GM18520 (cell line): ENCODE data around the gene TASOR2.

Source experiments
- ATAC-seq: cut with Tn5 transposase; IDR thresholded peaks from one replicate; pipeline ENCODE4 v1.9.1; 2021; ENCODE audit not compliant: unreplicated experiment

The TASOR2 gene

DNA sequence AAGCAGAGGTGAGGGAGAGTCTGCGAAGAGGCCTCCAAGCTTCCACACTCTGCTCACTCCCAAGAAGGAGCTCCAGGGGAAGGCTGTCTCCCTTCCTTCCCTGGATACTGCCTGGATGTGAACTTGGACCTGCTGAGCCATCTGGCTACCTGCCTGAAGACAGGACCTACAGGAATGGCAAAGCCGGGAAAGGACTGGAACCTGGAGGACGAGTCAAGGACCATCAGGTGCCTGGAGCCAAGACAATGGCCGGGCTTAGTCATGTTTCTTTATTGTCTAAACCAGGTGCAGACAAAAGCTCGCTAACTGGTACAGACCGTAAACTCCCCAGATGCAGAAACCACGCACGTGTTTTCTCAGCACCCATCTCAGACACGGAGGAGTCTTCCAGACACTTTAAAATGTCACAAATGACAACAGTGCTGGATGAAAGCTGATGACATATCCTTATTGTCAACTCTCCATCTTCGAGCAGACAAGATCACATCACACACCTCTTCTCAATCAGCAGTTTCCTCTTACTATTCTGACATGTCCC, 30.4 kb upstream of the TASOR2 start:
- no peak for ATAC-seq

DNA sequence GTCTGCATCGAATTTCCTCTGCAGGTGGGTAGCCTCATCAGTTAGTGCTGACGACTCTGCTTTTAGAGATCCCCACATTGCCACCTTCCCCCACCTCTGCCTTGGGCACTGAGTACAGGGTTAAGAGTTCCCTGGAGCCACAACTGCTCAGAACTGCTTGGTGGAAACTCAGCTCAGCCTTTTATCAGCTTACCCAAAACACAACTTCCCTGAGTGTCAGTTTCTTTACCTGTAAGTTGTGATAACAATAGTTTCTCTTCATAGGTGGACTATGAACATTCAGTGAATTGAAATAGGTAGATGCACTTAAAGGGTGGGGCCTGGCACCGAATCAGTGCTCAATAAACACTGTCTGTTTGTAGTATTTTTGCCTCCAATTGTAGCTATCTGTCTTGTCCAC, 29.5 kb upstream of the TASOR2 start:
- ATAC-seq: no peak

DNA sequence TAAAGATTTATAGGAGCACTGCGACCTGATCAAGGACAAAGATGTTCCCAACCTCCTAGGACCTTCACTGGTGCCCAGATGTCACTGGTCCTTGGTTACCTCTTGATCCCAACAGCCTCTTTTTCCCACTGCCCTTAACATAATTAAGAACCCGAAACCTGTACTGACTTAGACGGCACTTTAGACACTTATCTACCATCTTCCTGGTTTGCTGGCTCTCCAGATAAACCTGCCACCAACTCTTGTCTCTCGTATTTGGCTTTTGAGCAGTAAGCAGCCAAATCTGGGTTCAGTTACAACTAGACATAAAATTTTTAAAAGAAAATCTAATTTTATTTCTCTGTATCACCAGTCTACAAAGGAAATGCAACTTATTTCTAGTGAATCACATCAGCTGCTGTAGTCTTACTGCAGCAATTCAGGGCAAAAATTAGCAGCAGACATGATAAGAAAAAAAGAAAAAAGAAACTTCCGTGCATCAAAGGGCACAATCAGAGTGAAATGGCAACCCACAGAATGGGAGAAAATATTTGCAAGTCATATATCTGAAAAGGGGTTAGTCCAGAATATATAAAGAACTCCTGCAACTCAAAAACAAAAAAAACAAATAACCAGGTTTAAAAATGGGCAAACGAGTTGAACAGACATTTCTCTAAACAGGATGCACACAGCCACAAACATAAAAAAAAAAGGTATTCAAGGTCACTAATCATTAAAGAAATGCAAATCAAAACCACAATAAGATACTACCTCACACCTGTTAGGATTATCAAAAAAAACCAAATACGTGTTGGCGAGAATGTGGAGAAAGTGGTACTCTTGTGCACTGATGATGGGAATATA, 27.7 kb upstream of the TASOR2 start:
- ATAC-seq: no peak

DNA sequence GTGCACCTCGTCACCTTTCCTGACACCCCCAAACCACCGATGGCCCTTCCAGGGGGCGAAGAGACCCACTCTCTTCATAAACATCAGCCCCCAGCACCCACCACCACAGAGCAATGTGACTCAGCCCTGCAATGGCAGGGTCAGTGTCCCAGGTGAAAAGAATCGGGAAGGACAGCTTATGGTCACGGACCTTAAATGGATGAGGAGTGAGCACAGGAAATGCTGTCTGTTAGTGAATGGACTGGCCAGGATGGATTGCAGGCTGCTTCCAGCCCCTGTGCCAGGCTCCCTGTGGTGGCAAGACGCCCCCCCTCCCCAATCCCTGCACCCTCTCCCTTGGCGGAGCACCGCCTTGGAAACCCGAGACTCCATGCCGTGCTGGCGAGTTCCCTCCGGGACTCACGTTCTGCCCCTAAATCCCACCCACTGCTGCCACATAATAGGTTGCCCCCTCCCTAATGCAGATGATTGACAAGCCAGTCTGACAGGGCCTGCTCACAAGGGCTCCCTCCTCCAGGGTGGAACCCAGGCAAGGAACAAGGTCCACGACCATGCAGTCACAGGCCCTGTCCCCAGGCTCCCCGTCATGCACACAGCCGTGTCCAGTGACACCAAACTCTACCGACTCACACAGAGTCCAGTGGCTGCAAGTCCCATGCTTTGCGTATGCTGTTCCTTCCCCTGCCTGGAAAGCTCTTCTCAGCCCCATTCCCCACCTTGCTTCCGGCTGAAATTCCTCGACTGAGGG, 25.6 kb upstream of the TASOR2 start:
- no peak for ATAC-seq

DNA sequence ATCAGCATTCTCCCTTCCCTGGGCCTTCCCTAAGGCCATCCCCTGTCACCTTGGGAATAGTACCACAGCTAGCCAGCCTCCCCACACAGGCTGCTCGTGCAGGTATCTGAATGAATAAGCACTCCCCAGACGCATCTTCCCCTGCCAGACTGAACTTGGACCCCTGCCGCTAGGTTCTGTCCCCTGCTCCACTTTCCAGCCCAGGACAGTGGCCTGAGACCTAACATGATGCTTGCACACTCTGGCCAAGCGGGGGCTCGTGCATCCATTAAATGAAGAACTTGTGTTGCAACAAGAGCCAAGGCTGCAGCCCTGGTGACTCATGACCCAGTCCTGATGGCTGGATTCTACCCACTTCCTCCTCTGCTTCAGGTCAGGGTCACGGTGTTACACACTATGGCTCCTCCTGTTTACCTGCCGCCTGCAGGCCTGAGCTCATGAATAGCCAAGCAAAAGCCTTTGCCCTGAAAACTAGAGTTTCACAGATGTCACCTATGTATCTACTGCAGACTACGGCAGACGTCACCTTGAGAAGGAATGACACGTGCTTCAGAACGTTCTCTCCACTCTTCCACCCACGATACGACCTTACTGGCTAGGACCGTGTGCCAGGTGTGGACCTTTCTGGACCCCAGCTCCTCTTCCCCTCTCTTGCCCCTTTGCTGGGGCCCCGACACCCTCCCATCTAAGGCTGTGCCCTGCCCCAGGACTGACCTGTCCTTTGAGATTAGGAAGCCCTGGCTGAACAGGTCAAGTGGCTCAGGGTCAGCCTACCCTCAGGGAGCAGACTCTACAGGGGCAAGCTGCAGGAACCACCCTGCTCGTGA, 24.7 kb upstream of the TASOR2 start:
- no peak for ATAC-seq

DNA sequence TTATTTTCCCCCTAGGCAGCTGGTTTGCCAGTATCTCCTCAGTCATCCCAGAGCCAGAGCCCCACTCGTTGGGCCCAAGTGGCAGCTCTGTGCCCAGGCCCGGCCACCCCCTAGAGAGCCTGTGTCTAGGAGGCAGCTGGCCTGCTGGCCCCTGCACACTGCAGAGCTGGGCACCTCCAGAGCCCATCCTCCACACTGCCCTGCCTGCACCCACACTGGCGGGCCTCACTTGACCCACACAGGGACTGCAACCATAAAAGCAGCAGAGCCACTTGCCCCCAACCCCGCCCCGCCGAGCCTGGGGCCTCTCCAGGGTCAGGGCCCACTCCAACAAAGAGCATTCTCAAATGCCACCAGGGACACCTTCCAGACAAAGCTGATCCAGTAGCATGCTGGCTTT, 23.6 kb upstream of the TASOR2 start:
- no peak for ATAC-seq

DNA sequence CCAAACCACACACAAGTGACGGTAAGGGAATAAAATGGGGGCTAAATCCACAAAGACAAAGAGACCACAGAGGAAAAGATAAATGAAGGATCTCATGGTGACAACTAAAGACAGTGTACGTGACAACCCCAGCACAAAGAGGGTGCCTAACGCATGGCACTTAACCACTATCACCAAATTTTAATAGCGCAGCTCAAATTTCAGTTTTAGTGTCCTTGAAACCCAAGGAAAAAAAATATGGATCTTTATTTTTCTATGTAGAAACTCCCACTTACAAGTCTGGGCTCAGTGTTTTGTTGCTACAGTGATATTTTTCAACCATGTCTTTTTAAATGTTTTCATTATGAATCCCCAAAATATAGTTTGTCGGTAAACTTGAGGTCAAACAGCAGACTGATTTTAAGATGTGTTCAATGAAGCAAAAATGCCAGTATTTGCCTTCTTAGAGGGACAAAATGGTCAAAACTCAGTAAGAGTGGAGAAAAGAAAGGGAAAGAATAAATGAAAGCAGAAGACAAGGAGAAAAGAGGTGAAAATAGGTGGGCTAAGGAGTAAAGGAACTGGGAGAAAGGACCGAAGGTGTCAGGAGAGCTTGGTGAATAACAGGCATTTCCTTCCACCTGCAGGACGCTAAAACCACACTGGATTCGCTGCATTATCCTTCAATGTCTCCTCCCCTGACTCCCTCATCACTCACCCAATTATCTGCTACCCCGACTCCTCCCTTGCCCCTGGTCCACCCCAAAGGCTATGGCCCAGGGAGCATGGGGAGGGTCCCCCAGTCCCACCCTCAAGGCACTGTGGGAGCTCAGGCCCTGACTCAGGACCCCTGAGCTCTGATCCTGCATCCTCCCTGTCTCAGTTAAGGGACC, 21.7 kb upstream of the TASOR2 start:
- no peak for ATAC-seq

DNA sequence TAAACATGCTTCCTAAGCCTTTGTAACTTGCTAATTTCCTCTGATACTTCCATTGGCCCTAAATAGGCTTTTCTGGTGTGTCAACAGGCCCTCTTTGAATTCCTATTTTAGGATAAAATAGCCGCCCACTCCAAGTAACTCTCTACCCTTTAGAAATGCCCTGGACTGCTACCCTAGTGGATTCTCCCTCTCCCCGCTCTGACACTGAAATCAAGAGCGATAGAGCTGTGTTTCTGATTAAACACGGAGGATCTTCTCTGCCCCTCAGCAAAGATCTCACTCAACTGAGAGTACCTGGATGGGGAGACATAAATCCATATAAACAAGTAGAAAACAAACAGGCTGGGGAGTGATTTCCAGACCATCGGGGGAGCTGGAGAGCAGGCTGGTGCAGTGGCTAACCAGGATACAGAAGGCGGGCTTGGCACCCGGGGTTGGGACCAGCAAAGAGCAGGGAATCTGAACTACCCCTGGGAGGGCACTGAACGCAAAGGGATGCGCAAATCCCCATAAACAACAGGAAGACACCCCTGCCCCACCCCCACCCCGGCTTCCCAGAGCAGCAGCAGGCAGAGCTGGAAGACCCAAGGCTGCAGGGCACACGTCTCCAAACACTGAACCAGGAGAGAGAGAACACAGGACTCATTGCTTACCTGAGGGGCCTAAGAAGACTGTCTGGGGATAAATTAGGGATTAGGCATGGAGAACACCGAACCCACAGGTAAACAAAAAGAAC, 20.8 kb upstream of the TASOR2 start:
- ATAC-seq: no peak

DNA sequence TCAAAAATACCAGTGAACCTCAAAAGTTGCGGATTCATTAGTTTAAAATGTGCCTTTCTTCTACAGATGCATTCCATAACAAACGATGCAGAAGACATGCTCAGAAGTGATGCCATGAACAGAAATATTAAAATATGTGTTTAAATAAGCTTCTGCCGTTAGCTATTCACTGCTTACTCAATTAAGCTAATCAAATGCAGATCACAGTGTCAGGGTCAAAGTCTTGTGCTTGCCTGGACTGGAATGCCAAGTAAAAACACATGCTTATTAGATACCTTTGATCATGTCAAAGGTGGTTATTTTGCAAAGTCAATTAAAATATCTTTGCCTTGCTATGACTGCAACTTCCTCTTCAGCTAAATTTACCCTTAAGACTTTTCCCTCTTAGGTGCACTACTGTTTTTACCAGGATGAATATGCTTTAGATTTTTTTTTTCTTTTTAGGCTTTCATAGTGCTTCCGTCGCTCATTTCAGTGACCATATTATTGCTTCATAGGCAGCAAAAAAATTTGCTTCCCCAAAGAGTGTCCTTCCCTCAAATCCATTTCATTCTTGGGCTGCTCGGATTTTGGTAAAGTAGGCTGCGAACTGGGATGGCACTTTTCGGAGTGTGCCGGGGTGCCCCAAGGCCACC, 19.1 kb upstream of the TASOR2 start:
- ATAC-seq: no peak

DNA sequence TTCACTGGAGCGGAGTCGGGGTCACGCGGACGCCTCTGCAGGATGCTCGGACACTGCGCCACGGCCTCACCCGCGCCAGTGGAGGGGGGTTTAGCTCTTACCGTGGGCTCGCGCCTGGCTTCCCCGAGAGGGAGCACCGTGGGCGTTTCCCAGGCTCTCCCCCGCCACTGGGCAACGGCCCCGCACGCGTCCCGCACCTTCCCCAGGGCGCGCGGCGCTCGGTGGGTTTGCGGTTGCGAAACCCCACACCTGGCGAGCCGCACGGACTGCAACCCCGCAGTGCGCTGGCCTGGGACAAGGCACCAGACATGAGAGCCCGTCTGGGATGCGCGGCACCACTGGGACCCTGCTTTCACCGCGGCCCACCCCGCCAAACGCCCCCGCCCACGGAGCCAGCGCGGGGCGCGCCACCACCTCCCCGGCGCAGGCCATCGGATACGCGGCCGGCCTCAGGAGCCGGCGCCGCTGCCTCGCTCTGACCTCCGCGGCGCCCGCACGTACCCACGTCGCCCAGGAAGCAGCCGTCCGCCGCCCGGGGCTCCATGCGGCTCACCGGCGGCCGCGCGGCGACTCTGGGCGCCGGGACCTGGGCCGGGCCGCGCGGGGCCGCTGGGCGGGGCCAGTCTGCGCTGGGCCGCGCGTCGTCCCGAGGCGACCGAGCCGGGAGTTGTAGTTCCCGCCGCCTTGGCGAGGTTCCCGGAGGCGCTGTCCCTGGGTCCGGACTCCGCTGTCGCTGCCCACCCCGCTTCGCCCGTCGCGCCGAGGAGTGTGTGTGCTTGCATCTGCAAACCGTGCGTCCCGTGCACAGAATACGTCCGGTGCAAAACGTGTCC, 18.4 kb upstream of the TASOR2 start, which contains the start of gene ASB13:
ASB13 (minus strand) TSS at position 588 of the 833 bp plus-strand sequence; CDS start at position 544, 44 bp downstream.
- ATAC-seq: no peak

DNA sequence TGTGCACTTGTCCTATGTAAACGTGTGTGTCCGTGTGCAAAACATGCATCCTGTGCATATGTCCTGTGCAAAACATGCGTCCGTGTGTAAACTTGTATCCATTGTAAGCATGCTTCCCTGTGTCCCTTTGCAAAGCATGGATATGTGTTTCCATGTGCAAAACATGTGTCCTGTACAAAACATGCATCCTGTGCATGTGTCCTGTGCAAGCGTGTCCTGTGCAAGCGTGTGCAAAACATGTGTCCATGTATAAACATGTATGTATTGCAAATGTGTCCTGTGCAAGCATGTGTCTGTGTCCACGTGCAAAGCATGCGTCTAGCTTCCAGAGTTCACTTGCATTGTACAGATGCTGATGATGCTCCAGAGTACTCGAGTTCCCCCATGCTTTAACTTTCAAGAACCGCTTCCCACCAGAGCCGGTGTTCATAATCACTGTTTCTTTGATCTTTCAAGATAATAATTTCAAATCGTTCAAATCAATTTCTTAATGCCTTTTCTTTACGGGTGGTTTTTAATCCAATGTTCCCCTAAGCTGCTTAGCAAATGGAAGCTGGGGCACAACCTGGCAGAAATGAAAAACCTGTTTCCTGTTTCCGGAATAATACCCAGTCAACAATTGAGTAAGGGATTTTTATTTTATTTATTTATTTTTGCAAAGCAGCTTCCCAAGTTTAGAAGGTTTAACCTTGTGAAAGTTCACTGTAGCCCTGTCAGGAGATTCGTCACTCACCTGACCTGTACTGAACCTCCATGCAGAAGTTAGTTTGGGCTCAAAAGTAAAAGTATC, 17.6 kb upstream of the TASOR2 start:
- ATAC-seq: no peak

DNA sequence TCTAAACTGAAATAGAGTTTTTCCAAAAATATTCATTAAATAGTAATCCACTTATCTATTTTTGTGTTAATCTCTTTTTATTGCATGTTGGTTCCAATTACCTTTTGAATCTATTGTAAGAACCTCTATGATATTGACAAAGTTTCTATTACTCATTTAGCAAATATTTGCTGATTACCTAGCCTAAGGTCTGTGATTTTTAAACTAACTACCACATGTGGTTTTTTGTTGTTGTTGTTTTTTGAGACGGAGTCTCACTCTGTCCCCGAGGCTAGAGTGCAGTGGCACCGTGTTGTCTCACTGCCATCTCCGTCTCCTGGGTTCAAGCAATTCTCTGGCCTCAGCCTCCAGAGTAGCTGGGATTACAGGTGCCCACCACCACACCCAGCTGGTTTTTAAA, 16.2 kb upstream of the TASOR2 start:
- no peak for ATAC-seq

DNA sequence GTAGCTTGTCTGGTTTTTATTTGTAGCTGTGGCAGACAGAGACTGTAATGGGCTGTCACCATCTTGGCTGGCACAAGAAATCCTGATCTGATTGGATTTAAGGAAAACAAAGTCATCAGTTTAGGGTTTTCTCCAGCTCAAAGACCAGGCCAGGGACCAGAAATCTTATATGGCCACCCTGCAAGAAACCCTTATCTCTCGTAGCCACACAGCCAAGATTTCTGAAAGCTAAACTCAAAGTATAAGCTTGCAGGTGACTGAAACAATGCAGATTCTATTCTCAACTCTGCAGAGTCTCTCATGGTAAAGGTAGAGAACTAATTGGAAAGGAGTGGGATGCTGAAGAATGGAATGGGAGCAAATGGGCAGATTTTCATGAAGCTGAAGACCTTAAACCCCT, 15.0 kb upstream of the TASOR2 start:
- no peak for ATAC-seq

DNA sequence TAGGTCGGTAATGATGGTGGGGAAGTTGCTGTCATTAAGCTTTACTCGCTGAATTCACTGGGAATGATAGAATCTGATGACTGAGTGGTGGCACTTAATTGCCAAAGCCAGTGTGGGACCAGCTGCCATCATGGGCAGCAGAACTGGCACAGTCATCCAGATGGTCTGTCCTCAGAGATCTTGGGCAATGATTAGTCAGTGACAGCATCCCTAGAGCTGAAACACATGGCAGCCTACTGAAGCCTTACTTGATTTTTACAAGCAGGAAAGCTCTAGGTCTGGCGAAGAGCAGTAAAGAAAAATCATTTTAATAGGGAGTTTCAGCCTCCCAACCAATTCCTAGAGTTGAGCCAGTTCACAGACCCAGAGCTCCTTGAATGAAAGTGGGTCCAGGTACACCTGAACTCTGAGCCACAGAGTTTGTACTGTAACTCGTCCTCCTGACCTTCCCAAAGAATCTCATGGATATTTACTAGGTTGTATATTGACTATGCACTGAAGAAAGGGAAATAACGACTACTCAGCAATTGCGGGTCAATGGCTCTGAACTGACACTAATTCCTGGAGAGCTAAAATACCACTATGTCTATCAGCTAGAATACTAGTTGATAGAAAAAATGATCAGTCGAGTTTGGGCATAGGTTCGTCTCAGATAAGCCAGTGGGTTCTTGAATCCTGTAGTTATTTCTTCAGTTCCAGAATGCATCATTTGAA, 13.8 kb upstream of the TASOR2 start:
- no peak for ATAC-seq

DNA sequence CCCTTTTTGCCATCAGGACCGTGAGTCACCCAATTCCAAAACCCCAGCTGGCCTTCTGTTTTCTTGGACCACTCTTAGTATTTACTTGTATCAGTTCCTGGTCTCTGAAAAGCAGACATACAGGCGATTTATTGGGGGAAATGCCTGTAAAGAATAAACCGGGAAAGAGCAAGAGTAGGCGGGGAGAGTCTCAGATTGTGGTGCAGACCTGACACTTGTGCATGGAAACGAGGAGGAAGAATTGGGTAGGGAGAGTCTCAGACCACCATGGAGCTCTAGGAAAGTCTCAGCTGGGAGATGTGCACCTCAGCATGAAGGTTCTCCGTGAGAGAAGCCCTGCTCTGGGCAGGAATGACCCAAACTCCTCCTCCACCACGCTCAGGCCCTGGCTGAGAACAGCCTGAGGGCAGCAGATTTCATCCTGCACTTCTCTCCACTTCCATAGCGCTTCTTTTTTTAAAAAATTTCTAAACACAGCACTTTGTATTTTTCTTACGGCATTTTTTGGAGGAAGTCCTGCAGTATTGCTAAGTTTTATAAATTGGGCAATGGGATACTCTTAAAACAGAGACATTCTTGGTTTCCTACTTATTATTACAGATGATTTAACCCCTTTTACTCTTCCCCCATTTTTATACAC, 6.1 kb upstream of the TASOR2 start:
- ATAC-seq: no peak

DNA sequence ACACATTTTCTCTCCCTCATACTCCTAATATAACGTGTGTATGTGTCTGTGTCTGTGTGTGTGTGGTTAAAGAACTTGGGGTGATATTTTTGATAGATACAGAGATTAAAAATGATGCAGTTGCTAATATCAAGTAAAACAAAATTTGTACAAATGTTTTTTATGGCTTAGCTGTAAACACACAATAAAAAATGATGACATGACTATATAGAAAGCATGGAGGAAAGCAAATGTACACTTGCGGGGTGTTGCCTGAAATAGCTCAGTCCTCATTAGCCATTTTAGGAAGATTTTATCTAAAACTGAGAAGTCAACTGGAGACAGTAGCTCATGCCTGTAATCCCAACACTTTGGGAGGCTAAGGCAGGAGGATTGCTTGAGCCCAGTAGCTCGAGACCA, 5.6 kb upstream of the TASOR2 start:
- no peak for ATAC-seq
